H9 (cell line): ENCODE data around the gene NFATC1. TPM values are rescaled to one million over a fixed set of nuclear protein-coding genes. Genes with fewer than 3 reads are reported as not detected.

Source experiments
- DNase-seq: peaks from one replicate; pipeline ENCODE4 v3.0.0-alpha.2; 2017
- H2AFZ ChIP-seq: one replicate; pipeline ENCODE4 v1.6.1; 2013; ENCODE audit warnings: mild to moderate bottlenecking, low read length, control low read depth, moderate library complexity
- H2AK5ac ChIP-seq: 2 replicates; pipeline ENCODE4 v1.6.1; 2013; ENCODE audit warnings: low read length, control low read depth, mixed read lengths; ENCODE audit not compliant: insufficient read length
- H2BK120ac ChIP-seq: one replicate; pipeline ENCODE4 v1.6.1; 2013; ENCODE audit warnings: low read depth, mild to moderate bottlenecking, low read length, control low read depth, inconsistent platforms; ENCODE audit not compliant: poor library complexity, severe bottlenecking
- H2BK12ac ChIP-seq: 2 replicates; pipeline ENCODE4 v1.6.1; 2013; ENCODE audit warnings: low read length, control low read depth, mixed read lengths, low read depth; ENCODE audit not compliant: insufficient read length
- H2BK15ac ChIP-seq: 2 replicates; pipeline ENCODE4 v1.6.1; 2013; ENCODE audit warnings: low read depth, low read length, control low read depth
- H2BK20ac ChIP-seq: one replicate; pipeline ENCODE4 v1.6.1; 2013; ENCODE audit warnings: low read depth, mild to moderate bottlenecking, low read length, control low read depth, inconsistent platforms; ENCODE audit not compliant: poor library complexity, severe bottlenecking
- H2BK5ac ChIP-seq: 2 replicates; pipeline ENCODE4 v1.6.1; 2013; ENCODE audit warnings: low read length, control low read depth, mixed read lengths; ENCODE audit not compliant: insufficient read length
- H3K14ac ChIP-seq: 2 replicates; pipeline ENCODE4 v1.6.1; 2013; ENCODE audit warnings: low read length, control low read depth; ENCODE audit not compliant: insufficient read depth
- H3K18ac ChIP-seq: 2 replicates; pipeline ENCODE4 v1.6.1; 2013; ENCODE audit warnings: low read depth, mild to moderate bottlenecking, mixed read lengths, low read length, control low read depth; ENCODE audit not compliant: insufficient read length
- H3K23ac ChIP-seq: 2 replicates; pipeline ENCODE4 v1.6.1; 2013; ENCODE audit warnings: low read length, control low read depth, mixed read lengths, low read depth; ENCODE audit not compliant: insufficient read length
- H3K23me2 ChIP-seq: 2 replicates; pipeline ENCODE4 v1.6.1; 2013; ENCODE audit warnings: low read depth, mild to moderate bottlenecking, mixed read lengths, low read length, control low read depth; ENCODE audit not compliant: insufficient read length, poor library complexity, severe bottlenecking
- H3K27ac ChIP-seq: 2 replicates; pipeline ENCODE4 v1.5.1; 2013; ENCODE audit warnings: low read length, control low read depth, mixed read lengths, low read depth; ENCODE audit not compliant: insufficient read length
- H3K27me3 ChIP-seq: 2 replicates; pipeline ENCODE4 v1.6.1; 2013; ENCODE audit warnings: low read length, control low read depth, inconsistent platforms; ENCODE audit not compliant: insufficient read depth
- H3K4ac ChIP-seq: 2 replicates; pipeline ENCODE4 v1.6.1; 2013; ENCODE audit warnings: low read depth, mild to moderate bottlenecking, control low read depth, inconsistent platforms, low read length, moderate library complexity
- H3K4me1 ChIP-seq: 2 replicates; pipeline ENCODE4 v1.6.1; 2013; ENCODE audit warnings: low read length, control low read depth, inconsistent platforms; ENCODE audit not compliant: insufficient read depth
- H3K4me2 ChIP-seq: 2 replicates; pipeline ENCODE4 v1.6.1; 2013; ENCODE audit warnings: low read length, control low read depth, mixed read lengths; ENCODE audit not compliant: insufficient read length, insufficient read depth
- H3K56ac ChIP-seq: 2 replicates; pipeline ENCODE4 v1.6.1; 2013; ENCODE audit warnings: low read depth, mild to moderate bottlenecking, mixed read lengths, low read length, control low read depth; ENCODE audit not compliant: insufficient read length
- H3K79me1 ChIP-seq: 2 replicates; pipeline ENCODE4 v1.6.1; 2013; ENCODE audit warnings: low read depth, mild to moderate bottlenecking, moderate library complexity, low read length, control low read depth, inconsistent platforms; ENCODE audit not compliant: insufficient read depth, poor library complexity, severe bottlenecking
- H3K79me2 ChIP-seq: 2 replicates; pipeline ENCODE4 v1.6.1; 2013; ENCODE audit warnings: low read length, control low read depth, inconsistent platforms; ENCODE audit not compliant: insufficient read depth
- H3K9ac ChIP-seq: 2 replicates; pipeline ENCODE4 v1.6.1; 2013; ENCODE audit warnings: low read length, control low read depth, mixed read lengths; ENCODE audit not compliant: insufficient read length; ENCODE audit errors: extremely low read depth
- H3K9me3 ChIP-seq: one replicate; pipeline ENCODE4 v1.6.1; 2013; ENCODE audit warnings: low read depth, low read length, inconsistent platforms; ENCODE audit not compliant: control insufficient read depth
- H3T11ph ChIP-seq: one replicate; pipeline ENCODE4 v1.6.1; 2013; ENCODE audit warnings: mild to moderate bottlenecking, low read length, control low read depth, inconsistent platforms
- H4K20me1 ChIP-seq: one replicate; pipeline ENCODE4 v1.6.1; 2013; ENCODE audit not compliant: control insufficient read depth, insufficient read length, insufficient read depth
- H4K5ac ChIP-seq: 2 replicates; pipeline ENCODE4 v1.6.1; 2013; ENCODE audit warnings: low read depth, mild to moderate bottlenecking, mixed read lengths, low read length, control low read depth; ENCODE audit not compliant: insufficient read length
- H4K8ac ChIP-seq: replicated peaks from 2 replicates; pipeline ENCODE4 v1.6.1; 2013; ENCODE audit warnings: low read length, control low read depth, mixed read lengths, low read depth; ENCODE audit not compliant: insufficient read length
- H4K91ac ChIP-seq: 2 replicates; pipeline ENCODE4 v1.6.1; 2013; ENCODE audit warnings: low read depth, mild to moderate bottlenecking, moderate library complexity, mixed read lengths, low read length, control low read depth; ENCODE audit not compliant: insufficient read length
- H3K27ac Mint-ChIP-seq, 3 experiments: 2 replicates in 2 of 3; 3 replicates in 1 of 3; pipeline ENCODE4 v1.8.0; 2020 to 2021; ENCODE audit warnings: mixed read lengths in 3 of 3, mild to moderate bottlenecking in 1 of 3, moderate library complexity in 1 of 3
- H3K27me3 Mint-ChIP-seq: 2 replicates; pipeline ENCODE4 v1.8.0; 2021; ENCODE audit warnings: low read depth, mild to moderate bottlenecking, moderate library complexity, mixed read lengths
- H3K36me3 Mint-ChIP-seq, 3 experiments: 2 replicates in 2 of 3; 3 replicates in 1 of 3; pipeline ENCODE4 v1.8.0; 2020 to 2021; ENCODE audit warnings: low read depth in 3 of 3, mixed read lengths in 3 of 3; ENCODE audit not compliant: insufficient read depth in 1 of 3
- H3K4me1 Mint-ChIP-seq, 2 experiments: 2 replicates each; pipeline ENCODE4 v1.8.0; 2020; ENCODE audit warnings: mixed read lengths in 2 of 2
- H3K4me3 Mint-ChIP-seq, 2 experiments: 2 replicates in 1 of 2; 3 replicates in 1 of 2; pipeline ENCODE4 v1.8.0; 2020 to 2021; ENCODE audit warnings: mild to moderate bottlenecking in 2 of 2, mixed read lengths in 2 of 2, moderate library complexity in 1 of 2
- H3K9me3 Mint-ChIP-seq, 2 experiments: 2 replicates in 1 of 2; 3 replicates in 1 of 2; pipeline ENCODE4 v1.8.0; 2020; ENCODE audit warnings: mild to moderate bottlenecking in 2 of 2, mixed read lengths in 2 of 2, moderate library complexity in 1 of 2
- CTCF ChIP-seq: fragments of 200-600 bp; sonication (generic); conservative IDR thresholded peaks from 3 replicates; pipeline ENCODE4 v1.8.0; 2021; ENCODE audit warnings: antibody characterized with exemption, mild to moderate bottlenecking
- WGBS: extraction: QIAGEN DNeasy Blood & Tissue Kit; methylation state at CpG from one replicate; pipeline ENCODE4 v1.1.7; 2013; ENCODE audit warnings: missing lambda C conversion rate, low lambda C conversion rate, mixed read lengths; ENCODE audit not compliant: insufficient read length; ENCODE audit errors: extremely low coverage; 5-methylcytosine and 5-hydroxymethylcytosine counted together
- total RNA-seq: library from RNA; stranded (reverse); gene quantifications from 2 replicates; pipeline ENCODE4 v1.2.1, GENCODE V29; 2021

The NFATC1 gene
- total RNA-seq, 1 experiment from 2014 or later = 5.5 TPM

- H2BK20ac ChIP-seq = no peak overlapping the region
- no peak overlapping the region for H3K27ac ChIP-seq
- no peak overlapping the region for H2BK5ac ChIP-seq
- no peak overlapping the region for H3K18ac ChIP-seq
- H3K27me3 ChIP-seq = no peaks in the 10 kb centered on the region
- H3K79me2 ChIP-seq = no peaks in the 10 kb centered on the region
- H3K36me3 Mint-ChIP-seq = no peaks in the 10 kb centered on the region
- no peaks in the 10 kb centered on the region for H3K4me1 ChIP-seq
- H3K27me3 Mint-ChIP-seq = no peaks in the 10 kb centered on the region
- no peak for TF ChIP-seq CTCF
- H3K4me2 ChIP-seq = no peak overlapping the region
- no peak overlapping the region for H4K91ac ChIP-seq
- H3K9me3 Mint-ChIP-seq = no peaks in the 10 kb centered on the region
- no peak overlapping the region for H3K23ac ChIP-seq
- H3K4me3 Mint-ChIP-seq = no peak overlapping the region
- no peak overlapping the region for H4K8ac ChIP-seq
- no peak overlapping the region for H2BK120ac ChIP-seq
- WGBS = no CpG with 5 or more reads among the region's 31 CpGs
- no peak overlapping the region for H3K4ac ChIP-seq
- no peak overlapping the region for H2AFZ ChIP-seq
- no peaks in the 10 kb centered on the region for H3K9me3 ChIP-seq
- DNase-seq = no peak
- no peaks in the 10 kb centered on the region for H4K20me1 ChIP-seq
- no peak overlapping the region for H3K27ac Mint-ChIP-seq
- H4K5ac ChIP-seq = no peak overlapping the region
- no peak overlapping the region for H2BK15ac ChIP-seq
- no peaks in the 10 kb centered on the region for H3K23me2 ChIP-seq
- no peak overlapping the region for H3K56ac ChIP-seq
- H3K79me1 ChIP-seq = no peaks in the 10 kb centered on the region
- no peak overlapping the region for H3T11ph ChIP-seq
- no peak overlapping the region for H3K9ac ChIP-seq
- no peak overlapping the region for H2AK5ac ChIP-seq
- no peaks in the 10 kb centered on the region for H3K4me1 Mint-ChIP-seq
- H3K14ac ChIP-seq = no peak overlapping the region; the same call in 1 of the 2 replicates
- H2BK12ac ChIP-seq = no peak overlapping the region
Observed at GRCh38 chr18:79434607-79435401, 39.1 kb downstream of the NFATC1 start.
